GM13977 (cell line): ENCODE results near the gene SPNS2.

Source experiments
- DNase-seq: peaks from one replicate; pipeline ENCODE4 v3.0.0; 2012; ENCODE audit warnings: low spot score
- in situ Hi-C: fragments of 300-500 bp; cut with MboI; formaldehyde crosslinking; loops from one replicate; pipeline ENCODE4 v1.12.0; 2022; ENCODE audit warnings: low sequenced_read_pairs, low pct_unique_long_range_greater_than_20kb, mixed read lengths, inconsistent platforms; ENCODE audit not compliant: unreplicated experiment
- TF ChIP-seq, protein P1 (sequence below): IDR thresholded peaks from 2 replicates; pipeline ENCODE4 v1.5.1; 2012; ENCODE audit warnings: mild to moderate bottlenecking, control low read depth; ENCODE audit not compliant: insufficient read depth; ENCODE audit errors: extremely low read depth, missing control alignments

SPNS2 gene

DNA sequence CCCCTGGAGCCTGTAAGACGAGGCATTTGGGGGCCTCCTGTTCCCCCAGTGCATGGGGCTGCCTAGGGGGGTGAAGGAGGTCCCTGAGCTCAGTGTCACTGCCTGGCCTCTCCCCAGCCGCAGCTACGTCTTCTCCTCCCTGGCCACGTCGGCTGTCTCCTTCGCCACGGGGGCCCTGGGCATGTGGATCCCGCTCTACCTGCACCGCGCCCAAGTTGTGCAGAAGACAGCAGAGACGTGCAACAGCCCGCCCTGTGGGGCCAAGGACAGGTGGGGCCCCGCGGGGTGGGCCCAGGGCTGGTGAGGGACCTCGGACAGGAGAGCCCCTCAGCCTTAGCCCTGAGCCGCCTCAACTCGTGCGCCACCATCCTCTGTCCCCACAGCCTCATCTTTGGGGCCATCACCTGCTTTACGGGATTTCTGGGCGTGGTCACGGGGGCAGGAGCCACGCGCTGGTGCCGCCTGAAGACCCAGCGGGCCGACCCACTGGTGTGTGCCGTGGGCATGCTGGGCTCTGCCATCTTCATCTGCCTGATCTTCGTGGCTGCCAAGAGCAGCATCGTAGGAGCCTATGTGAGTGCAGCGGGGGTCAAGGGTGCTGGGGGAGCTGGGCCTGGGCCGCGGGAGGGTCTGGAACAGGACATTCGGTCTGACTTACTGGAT is 34.3 kb downstream of the SPNS2 start:
- TF ChIP-seq, protein P1, sequence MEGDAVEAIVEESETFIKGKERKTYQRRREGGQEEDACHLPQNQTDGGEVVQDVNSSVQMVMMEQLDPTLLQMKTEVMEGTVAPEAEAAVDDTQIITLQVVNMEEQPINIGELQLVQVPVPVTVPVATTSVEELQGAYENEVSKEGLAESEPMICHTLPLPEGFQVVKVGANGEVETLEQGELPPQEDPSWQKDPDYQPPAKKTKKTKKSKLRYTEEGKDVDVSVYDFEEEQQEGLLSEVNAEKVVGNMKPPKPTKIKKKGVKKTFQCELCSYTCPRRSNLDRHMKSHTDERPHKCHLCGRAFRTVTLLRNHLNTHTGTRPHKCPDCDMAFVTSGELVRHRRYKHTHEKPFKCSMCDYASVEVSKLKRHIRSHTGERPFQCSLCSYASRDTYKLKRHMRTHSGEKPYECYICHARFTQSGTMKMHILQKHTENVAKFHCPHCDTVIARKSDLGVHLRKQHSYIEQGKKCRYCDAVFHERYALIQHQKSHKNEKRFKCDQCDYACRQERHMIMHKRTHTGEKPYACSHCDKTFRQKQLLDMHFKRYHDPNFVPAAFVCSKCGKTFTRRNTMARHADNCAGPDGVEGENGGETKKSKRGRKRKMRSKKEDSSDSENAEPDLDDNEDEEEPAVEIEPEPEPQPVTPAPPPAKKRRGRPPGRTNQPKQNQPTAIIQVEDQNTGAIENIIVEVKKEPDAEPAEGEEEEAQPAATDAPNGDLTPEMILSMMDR = no peak
- no peak for DNase-seq
- in situ Hi-C loops = no loop called here

DNA sequence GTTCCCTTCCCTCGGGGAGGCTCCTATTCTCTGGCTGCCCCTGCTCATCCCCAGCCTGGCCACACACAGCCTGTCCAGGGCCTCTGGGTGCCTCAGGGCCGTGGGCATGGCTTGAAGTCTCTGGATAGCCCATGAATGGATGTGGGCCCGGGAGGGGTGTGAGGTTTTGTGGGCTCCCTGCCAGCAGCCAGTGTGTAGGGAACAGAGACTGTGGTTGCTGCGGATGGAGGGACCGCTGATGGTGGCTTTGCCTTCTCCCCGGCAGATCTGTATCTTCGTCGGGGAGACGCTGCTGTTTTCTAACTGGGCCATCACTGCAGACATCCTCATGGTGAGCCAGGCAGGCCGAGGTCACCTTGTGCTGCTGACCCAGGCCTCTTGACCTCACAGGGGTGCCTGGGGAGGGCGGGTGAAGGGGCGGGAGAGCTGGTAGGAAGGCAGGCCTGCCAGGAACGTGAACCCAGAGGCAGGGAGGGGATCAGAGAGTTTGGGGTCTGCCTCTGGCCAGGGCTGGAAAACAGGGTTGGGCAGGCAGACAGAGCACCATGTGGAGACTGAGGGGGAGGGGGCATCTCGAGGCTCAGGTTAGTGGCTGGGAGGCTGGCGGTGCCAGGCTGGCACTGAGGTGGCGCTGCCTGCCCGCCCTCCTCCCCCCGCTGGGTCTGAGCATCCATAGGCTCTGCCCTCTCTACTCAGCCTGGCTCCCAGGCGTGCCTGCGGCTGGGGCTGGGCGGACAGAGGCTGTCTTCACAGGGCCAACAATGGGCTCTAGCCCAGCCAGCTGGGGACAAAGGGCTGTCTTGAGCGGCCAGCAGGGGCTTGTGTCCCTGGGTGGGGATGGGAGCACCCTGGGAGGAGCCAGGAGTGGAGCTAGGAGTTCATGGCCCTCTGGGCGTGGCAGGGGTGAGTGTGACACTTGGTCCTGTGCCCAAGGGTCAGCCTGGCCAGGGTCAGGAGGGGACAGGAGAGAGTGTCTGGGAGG is 35.1 kb downstream of the SPNS2 start:
- DNase-seq = no peak
- in situ Hi-C loops = no loop called here
- TF ChIP-seq, protein P1 = no peak

DNA sequence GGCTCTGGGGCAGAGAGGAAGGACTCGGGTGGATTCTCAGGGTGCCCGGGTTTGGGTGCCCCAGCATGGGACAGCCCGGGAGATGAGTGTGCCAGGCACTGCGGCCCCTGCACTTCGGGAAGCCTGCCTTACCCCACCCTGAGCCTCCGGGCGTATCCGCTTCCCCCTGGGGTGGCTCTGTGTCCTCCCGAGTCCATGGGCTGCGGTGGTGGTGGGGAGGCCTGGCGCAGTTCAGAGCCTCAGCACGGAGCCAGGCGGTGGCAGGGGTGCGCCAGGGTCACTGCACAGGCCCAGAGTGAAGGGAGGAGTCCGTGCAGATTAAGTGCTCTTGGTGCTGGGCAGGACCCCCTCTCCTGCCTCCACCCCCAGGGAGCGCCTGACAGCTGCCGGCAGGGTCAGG is 35.8 kb downstream of the SPNS2 start:
- in situ Hi-C loops = no loop called here
- DNase-seq = no peak
- TF ChIP-seq, protein P1 = no peak

DNA sequence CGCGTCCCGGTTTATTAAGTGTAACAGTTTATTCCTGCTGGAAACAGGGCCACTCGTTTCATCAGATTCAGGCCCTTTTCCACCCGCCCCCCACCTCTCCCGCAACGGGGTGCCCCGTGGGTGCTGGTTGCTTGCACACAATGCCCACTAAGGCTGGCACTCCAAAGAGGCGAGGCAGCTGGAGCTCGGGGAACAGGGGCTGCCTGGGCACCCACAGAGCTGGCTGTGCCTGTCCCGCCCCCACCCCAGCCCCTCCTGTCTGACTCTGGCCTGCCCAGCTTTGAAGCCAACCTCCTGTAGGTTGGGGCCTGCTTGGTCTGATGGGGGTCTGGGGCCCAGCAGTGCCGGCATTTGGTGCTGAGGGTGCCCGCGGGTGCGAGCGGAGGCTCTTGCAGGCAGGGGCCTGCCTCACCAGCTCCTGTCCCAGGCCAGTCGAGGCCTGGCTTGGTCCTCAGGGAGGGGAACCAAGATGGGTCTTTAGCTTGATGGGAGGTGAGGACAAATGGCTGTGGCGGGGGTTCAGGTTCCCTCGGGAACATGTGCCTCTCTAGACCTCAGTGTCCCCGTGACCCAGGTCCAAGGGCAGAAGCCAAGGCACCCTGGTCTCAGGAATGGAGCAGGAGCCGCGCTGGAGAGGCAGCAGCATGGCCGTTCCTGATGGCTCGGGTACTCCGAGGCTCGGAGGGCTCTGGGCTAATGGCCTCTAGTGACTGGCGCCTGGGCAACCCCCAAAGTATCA is 36.4 kb downstream of the SPNS2 start:
- TF ChIP-seq, protein P1 = no peak
- no peak for DNase-seq
- in situ Hi-C loops = no loop called here

DNA sequence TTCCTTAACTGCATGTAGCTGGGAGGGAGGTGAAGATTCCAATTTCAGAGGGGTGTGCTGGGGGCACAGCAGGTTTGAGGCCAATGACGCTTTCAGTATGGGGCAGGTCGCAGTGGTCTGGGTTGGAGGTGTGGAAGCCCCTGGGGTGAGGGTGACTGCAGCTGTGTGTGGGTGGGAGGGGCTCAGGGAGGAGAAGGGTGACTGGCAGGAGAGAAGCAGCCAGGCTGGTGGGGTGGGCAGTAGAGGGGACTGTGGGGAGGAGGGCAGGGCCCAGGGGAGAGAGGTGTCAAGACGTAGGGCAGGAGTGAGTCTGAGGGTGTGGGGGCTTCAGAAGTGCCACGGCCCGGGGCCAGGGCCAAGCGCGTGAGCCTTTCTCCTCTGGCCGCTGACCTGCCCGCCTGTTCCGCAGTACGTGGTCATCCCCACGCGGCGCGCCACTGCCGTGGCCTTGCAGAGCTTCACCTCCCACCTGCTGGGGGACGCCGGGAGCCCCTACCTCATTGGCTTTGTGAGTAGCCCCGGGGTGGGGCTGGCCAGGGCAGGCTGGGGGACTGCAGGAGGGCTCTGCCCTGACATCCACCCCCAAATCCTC is 37.1 kb downstream of the SPNS2 start:
- TF ChIP-seq, protein P1 = no peak
- in situ Hi-C loops = no loop called here
- no peak for DNase-seq

DNA sequence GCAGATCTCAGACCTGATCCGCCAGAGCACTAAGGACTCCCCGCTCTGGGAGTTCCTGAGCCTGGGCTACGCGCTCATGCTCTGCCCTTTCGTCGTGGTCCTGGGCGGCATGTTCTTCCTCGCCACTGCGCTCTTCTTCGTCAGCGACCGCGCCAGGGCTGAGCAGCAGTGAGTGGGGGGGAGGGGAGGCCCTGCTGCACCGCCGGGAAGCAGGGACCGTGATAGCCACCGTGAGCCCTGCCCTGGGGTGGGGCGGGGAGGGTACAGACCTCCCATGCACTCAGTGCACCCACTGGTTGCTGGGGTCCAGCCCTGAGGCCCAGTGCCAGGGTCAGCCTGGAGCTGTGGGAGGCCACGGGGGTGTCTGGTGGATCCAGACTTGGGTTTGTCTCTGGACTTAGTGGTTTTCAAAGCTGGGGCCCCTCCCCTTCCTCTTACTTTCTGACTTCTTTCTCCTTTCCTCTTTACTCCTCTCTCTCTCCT is 37.6 kb downstream of the SPNS2 start:
- TF ChIP-seq, protein P1 = no peak
- no peak for DNase-seq
- in situ Hi-C loops = no loop called here
